ENCODE data around the gene SDR39U1.
A peak's percentile ranks its signal among the peaks of the same experiment; 100 is the strongest.

GRCh38 chr14:24429395-24430142 is 13.0 kb downstream of the SDR39U1 start, which contains the start of the genes CBLN3 and KHNYN:
- TF ChIP-seq, protein P1, sequence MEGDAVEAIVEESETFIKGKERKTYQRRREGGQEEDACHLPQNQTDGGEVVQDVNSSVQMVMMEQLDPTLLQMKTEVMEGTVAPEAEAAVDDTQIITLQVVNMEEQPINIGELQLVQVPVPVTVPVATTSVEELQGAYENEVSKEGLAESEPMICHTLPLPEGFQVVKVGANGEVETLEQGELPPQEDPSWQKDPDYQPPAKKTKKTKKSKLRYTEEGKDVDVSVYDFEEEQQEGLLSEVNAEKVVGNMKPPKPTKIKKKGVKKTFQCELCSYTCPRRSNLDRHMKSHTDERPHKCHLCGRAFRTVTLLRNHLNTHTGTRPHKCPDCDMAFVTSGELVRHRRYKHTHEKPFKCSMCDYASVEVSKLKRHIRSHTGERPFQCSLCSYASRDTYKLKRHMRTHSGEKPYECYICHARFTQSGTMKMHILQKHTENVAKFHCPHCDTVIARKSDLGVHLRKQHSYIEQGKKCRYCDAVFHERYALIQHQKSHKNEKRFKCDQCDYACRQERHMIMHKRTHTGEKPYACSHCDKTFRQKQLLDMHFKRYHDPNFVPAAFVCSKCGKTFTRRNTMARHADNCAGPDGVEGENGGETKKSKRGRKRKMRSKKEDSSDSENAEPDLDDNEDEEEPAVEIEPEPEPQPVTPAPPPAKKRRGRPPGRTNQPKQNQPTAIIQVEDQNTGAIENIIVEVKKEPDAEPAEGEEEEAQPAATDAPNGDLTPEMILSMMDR (IDR thresholded peaks at IDR 0.05), result peak in 1 of 4 experiments; percentile 32
- TF ChIP-seq POLR2A (IDR thresholded peaks at IDR 0.05), result peak; percentile 84 to 97

Measured in uterus (tissue), 2 donors.